Stomach (tissue), 9 donors: ENCODE data around the gene MAN1A1. TPM values are rescaled to one million over a fixed set of nuclear protein-coding genes. Genes with fewer than 3 reads are reported as not detected.

Experiments used
- DNase-seq, 2 donors: peaks; one replicate each; pipeline versions ENCODE4 v3.0.0 to v3.0.0-alpha.2; 2013 to 2019
- H3K27ac ChIP-seq, 5 donors: fragments of 200-600 bp in 4 of 5; sonication (generic) in 4 of 5; one replicate each; pipeline ENCODE4 v1.5.1; 2013 to 2019; ENCODE audit warnings: mild to moderate bottlenecking in 1 of 5, moderate library complexity in 1 of 5
- H3K27me3 ChIP-seq, 3 donors: fragments of 200-600 bp; sonication (generic); one replicate each; pipeline ENCODE4 v1.5.1; 2017 to 2019; ENCODE audit warnings: mixed run types in 1 of 3
- H3K36me3 ChIP-seq, 4 donors: fragments of 200-600 bp; sonication (generic); 1 replicate in 3 of 4; 2 replicates in 1 of 4; pipeline ENCODE4 v1.5.1; 2016 to 2019
- H3K4me1 ChIP-seq, 4 donors: fragments of 200-600 bp; sonication (generic); one replicate each; pipeline ENCODE4 v1.5.1; 2016 to 2019
- H3K4me3 ChIP-seq, 4 donors: fragments of 200-600 bp; sonication (generic) in 3 of 4; one replicate each; pipeline ENCODE4 v1.5.1; 2016 to 2019; ENCODE audit warnings: mild to moderate bottlenecking in 1 of 4
- H3K9me3 ChIP-seq, 4 donors: fragments of 200-600 bp; sonication (generic); one replicate each; pipeline ENCODE4 v1.5.1; 2016 to 2019
- CTCF ChIP-seq, 7 experiments: fragments of 450-650 bp in 4 of 7; fragments of 200-600 bp in 3 of 7; sonication (generic) in 3 of 7; IDR thresholded peaks; one replicate each; pipeline ENCODE4 v1.5.1; 2016 to 2019; ENCODE audit warnings: antibody characterized with exemption in 7 of 7, control low read depth in 2 of 7, mild to moderate bottlenecking in 1 of 7
- EP300 ChIP-seq: sonication (generic); formaldehyde crosslinking; IDR thresholded peaks from one replicate; pipeline ENCODE4 v1.6.1; 2017; ENCODE audit warnings: antibody characterized with exemption
- POLR2A ChIP-seq, 4 donors: fragments of 450-650 bp; IDR thresholded peaks; one replicate each; pipeline ENCODE4 v1.6.1; 2016; ENCODE audit warnings: antibody characterized with exemption in 4 of 4, control low read depth in 2 of 4, mild to moderate bottlenecking in 1 of 4, moderate library complexity in 1 of 4
- POLR2AphosphoS5 ChIP-seq, 3 donors: sonication (generic); formaldehyde crosslinking; IDR thresholded peaks; one replicate each; pipeline ENCODE4 v1.6.1; 2016; ENCODE audit warnings: antibody characterized with exemption in 3 of 3
- WGBS, 5 donors: extraction: QIAGEN DNeasy Blood & Tissue Kit in 3 of 5; methylation state at CpG; one replicate each; pipeline versions ENCODE4 v1.1.5 to v1.1.7; 2013 to 2018; 5-methylcytosine and 5-hydroxymethylcytosine counted together
- intact Hi-C: fragments of 100-400 bp; cut with DNase I; formaldehyde crosslinking; loops from one replicate; pipeline ENCODE4 v1.15.1; 2023; ENCODE audit warnings: low total_unique reads
- polyA plus RNA-seq, 3 donors: library from polyadenylated mRNA; stranded (reverse); fragments of 200-250 nt; gene quantifications; one replicate each; pipeline ENCODE4 v1.2.3, GENCODE V29; 2013
- total RNA-seq, 5 donors: library from RNA; depleted of rRNA; stranded (reverse); fragments of >200 nt; gene quantifications; one replicate each; pipeline versions ENCODE4 v1.1.0 to v1.2.3, GENCODE V29; 2014 to 2016
- donor health status: healthy with polysubstance abuse.
- donor health status: Bipolar disorder and iron deficiency.
- donor health status: healthy.

MAN1A1 gene
- total and polyA plus RNA-seq, 8 donors, result 8.0 to 132 (median 47.9) TPM

DNA sequence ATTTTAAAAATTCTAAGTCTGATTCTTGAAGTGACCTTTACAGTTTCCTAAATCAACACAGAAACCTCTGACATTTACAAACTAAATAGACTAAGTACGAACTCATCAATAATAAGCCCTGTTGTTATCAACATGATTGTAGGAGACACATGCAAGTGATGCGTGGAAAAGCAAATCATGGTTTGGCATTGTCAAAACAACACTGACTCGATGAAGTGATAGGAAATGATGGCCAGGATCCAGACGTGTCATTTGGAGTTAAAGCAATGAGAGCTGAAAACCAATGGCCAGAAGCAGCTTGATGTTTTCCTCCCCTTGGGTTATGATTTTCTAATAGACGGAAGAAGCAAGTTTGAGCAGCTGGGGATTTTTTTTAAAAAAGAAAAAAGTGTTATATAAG, 153.7 kb downstream of the MAN1A1 start:
- intact Hi-C loops, result no loop called here
- 56 to 70% (median 68%) methylated on average over 5 of the region's 5 CpGs for WGBS, 5 donors

GRCh38 chr6:119195204-119195603, 154.4 kb downstream of the MAN1A1 start:
- no peak for DNase-seq
- Histone ChIP-seq H3K36me3 (peaks cover 4 to 76% (median 47%) of the 10 kb centered on the region in 4 donors), H3K4me3 (no peak overlapping the region), H3K4me1 (peaks cover 0 to 5% (median 0%) of the 10 kb centered on the region in 4 donors), H3K27me3 (no peaks in the 10 kb centered on the region), H3K9me3 (no peaks in the 10 kb centered on the region), H3K27ac (no peak overlapping the region)
- intact Hi-C loops, result no loop called here
- 92 to 98% (median 97%) methylated on average over 2 of the region's 2 CpGs for WGBS, 5 donors
- TF ChIP-seq CTCF (IDR thresholded peaks at IDR 0.05), result no peak
- TF ChIP-seq EP300, result no peak
- no peak for TF ChIP-seq POLR2A (IDR thresholded peaks at IDR 0.05)
- no peak for TF ChIP-seq POLR2AphosphoS5 (IDR thresholded peaks at IDR 0.05)

More for the DNA sequence above, 153.7 kb downstream of the MAN1A1 start:
- H3K36me3 ChIP-seq, result peaks cover 4 to 80% (median 50%) of the 10 kb centered on the region in 4 donors
- TF ChIP-seq POLR2A (IDR thresholded peaks at IDR 0.05) (no peak), CTCF (IDR thresholded peaks at IDR 0.05) (no peak), POLR2AphosphoS5 (IDR thresholded peaks at IDR 0.05) (no peak), EP300 (no peak)
- DNase-seq, result peak in 1 of 2 donors; percentile 21
- no peak overlapping the region for H3K4me3 ChIP-seq
- no peaks in the 10 kb centered on the region for H3K9me3 ChIP-seq
- peaks cover 0 to 5% (median 0%) of the 10 kb centered on the region in 4 donors for H3K4me1 ChIP-seq
- no peak overlapping the region for H3K27ac ChIP-seq
- H3K27me3 ChIP-seq, result no peaks in the 10 kb centered on the region

DNA sequence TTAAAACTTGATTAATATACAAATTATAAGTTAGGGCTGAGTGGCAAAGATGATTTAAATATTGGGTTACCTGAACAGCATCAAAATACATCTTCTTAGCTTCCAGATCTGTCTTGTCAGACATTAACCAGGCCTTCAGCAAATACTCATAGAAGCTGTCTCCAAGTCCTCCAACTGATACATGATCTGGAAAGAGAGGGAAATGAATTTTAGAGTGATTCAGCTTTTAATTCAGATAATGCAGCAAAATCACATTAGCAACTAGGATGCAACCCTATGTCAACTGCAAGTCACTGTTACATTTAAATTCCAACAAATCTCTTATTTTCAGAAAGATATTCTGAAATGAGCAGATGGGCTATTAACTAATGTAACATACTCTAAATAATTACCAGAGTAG, 155.9 kb downstream of the MAN1A1 start:
- Histone ChIP-seq H3K9me3 (no peaks in the 10 kb centered on the region), H3K27me3 (no peaks in the 10 kb centered on the region), H3K36me3 (peaks cover 4 to 81% (median 57%) of the 10 kb centered on the region in 4 donors), H3K4me3 (no peak overlapping the region), H3K4me1 (peaks cover 0 to 5% (median 0%) of the 10 kb centered on the region in 4 donors), H3K27ac (no peak overlapping the region)
- no peak for DNase-seq
- intact Hi-C loops, result no loop called here
- no peak for TF ChIP-seq POLR2A (IDR thresholded peaks at IDR 0.05)
- TF ChIP-seq CTCF (IDR thresholded peaks at IDR 0.05), result no peak
- TF ChIP-seq POLR2AphosphoS5 (IDR thresholded peaks at IDR 0.05), result no peak
- TF ChIP-seq EP300, result no peak

GRCh38 chr6:119192200-119192599, 157.4 kb downstream of the MAN1A1 start:
- H3K4me1 ChIP-seq, result no peaks in the 10 kb centered on the region
- H3K27ac ChIP-seq, result no peak overlapping the region
- TF ChIP-seq POLR2AphosphoS5 (IDR thresholded peaks at IDR 0.05) (no peak), CTCF (IDR thresholded peaks at IDR 0.05) (no peak), POLR2A (IDR thresholded peaks at IDR 0.05) (no peak), EP300 (no peak)
- H3K36me3 ChIP-seq, result peaks cover 4 to 86% (median 65%) of the 10 kb centered on the region in 4 donors
- 70 to 81% (median 79%) methylated on average over 3 of the region's 3 CpGs for WGBS, 5 donors
- no peaks in the 10 kb centered on the region for H3K27me3 ChIP-seq
- DNase-seq, result peak in 1 of 2 donors; percentile 39
- intact Hi-C loops, result no loop called here
- no peak overlapping the region for H3K4me3 ChIP-seq
- no peaks in the 10 kb centered on the region for H3K9me3 ChIP-seq
